Measurements from ENCODE around the gene KCNQ2.

Gene KCNQ2

GRCh38 chr20:63377256-63377941 lies 95.1 kb downstream of the KCNQ2 start:
- peak; percentile 54 for TF ChIP-seq MAX (IDR thresholded peaks at IDR 0.05)
- no peak for TF ChIP-seq TAF1 (IDR thresholded peaks at IDR 0.05; ENCODE audit: low read depth)
- peak; percentile 40; the same call in 1 of the 2 replicates for TF ChIP-seq USF1 (IDR thresholded peaks at IDR 0.05)

GRCh38 chr20:63376283-63377250 lies 95.9 kb downstream of the KCNQ2 start:
- no peak for TF ChIP-seq MAX (IDR thresholded peaks at IDR 0.05)
- no peak for TF ChIP-seq EP300 (IDR thresholded peaks at IDR 0.05; ENCODE audit: borderline replicate concordance)
- no peak for TF ChIP-seq FOXM1 (IDR thresholded peaks at IDR 0.05; ENCODE audit: borderline replicate concordance, low read depth)
- no peak for TF ChIP-seq TAF1 (IDR thresholded peaks at IDR 0.05; ENCODE audit: low read depth)
- no peak for TF ChIP-seq CREB1 (IDR thresholded peaks at IDR 0.05; ENCODE audit: low read depth)
- no peak for TF ChIP-seq ZBTB7A (IDR thresholded peaks at IDR 0.05; ENCODE audit: low read depth)
- TF ChIP-seq RAD21 (IDR thresholded peaks at IDR 0.05; ENCODE audit: low read depth): no peak
- no peak for TF ChIP-seq TCF12 (IDR thresholded peaks at IDR 0.05; ENCODE audit: low read depth)

- TF ChIP-seq REST (IDR thresholded peaks at IDR 0.05; ENCODE audit: low read depth) (no peak), CEBPB (IDR thresholded peaks at IDR 0.05) (no peak), CREB1 (IDR thresholded peaks at IDR 0.05; ENCODE audit: low read depth) (no peak), YY1 (IDR thresholded peaks at IDR 0.05; ENCODE audit: low read depth) (no peak), TEAD4 (IDR thresholded peaks at IDR 0.05) (no peak), ZBTB7A (IDR thresholded peaks at IDR 0.05; ENCODE audit: low read depth) (no peak), MAX (IDR thresholded peaks at IDR 0.05) (no peak), TCF12 (IDR thresholded peaks at IDR 0.05; ENCODE audit: low read depth) (no peak), RAD21 (IDR thresholded peaks at IDR 0.05; ENCODE audit: low read depth) (no peak)
Measured at GRCh38 chr20:63375438-63375837, 97.0 kb downstream of the KCNQ2 start.

- TF ChIP-seq MAX (IDR thresholded peaks at IDR 0.05): no peak
- TF ChIP-seq RAD21 (IDR thresholded peaks at IDR 0.05; ENCODE audit: low read depth): no peak
- TF ChIP-seq USF1 (IDR thresholded peaks at IDR 0.05): no peak
- no peak for TF ChIP-seq YY1 (IDR thresholded peaks at IDR 0.05; ENCODE audit: low read depth)
- TF ChIP-seq TAF1 (IDR thresholded peaks at IDR 0.05; ENCODE audit: low read depth): no peak
- no peak for TF ChIP-seq TEAD4 (IDR thresholded peaks at IDR 0.05)
- TF ChIP-seq CREB1 (IDR thresholded peaks at IDR 0.05; ENCODE audit: low read depth): no peak
- TF ChIP-seq EP300 (IDR thresholded peaks at IDR 0.05; ENCODE audit: borderline replicate concordance): no peak
Measured at GRCh38 chr20:63374504-63374903, 98.0 kb downstream of the KCNQ2 start.

- TF ChIP-seq TAF1 (IDR thresholded peaks at IDR 0.05; ENCODE audit: low read depth) (no peak), EP300 (IDR thresholded peaks at IDR 0.05; ENCODE audit: borderline replicate concordance) (no peak), CEBPB (IDR thresholded peaks at IDR 0.05) (no peak), NFIC (IDR thresholded peaks at IDR 0.05) (no peak), EGR1 (IDR thresholded peaks at IDR 0.05) (no peak), CREB1 (IDR thresholded peaks at IDR 0.05; ENCODE audit: low read depth) (no peak)
Measured at GRCh38 chr20:63373996-63374395, 98.5 kb downstream of the KCNQ2 start.

GRCh38 chr20:63372971-63373885 lies 99.2 kb downstream of the KCNQ2 start:
- TF ChIP-seq EP300 (IDR thresholded peaks at IDR 0.05; ENCODE audit: borderline replicate concordance) (no peak), CEBPB (IDR thresholded peaks at IDR 0.05) (no peak), REST (IDR thresholded peaks at IDR 0.05; ENCODE audit: low read depth) (no peak), EGR1 (IDR thresholded peaks at IDR 0.05) (no peak), ZBTB7A (IDR thresholded peaks at IDR 0.05; ENCODE audit: low read depth) (no peak), FOXM1 (IDR thresholded peaks at IDR 0.05; ENCODE audit: borderline replicate concordance, low read depth) (no peak), RAD21 (IDR thresholded peaks at IDR 0.05; ENCODE audit: low read depth) (no peak), TAF1 (IDR thresholded peaks at IDR 0.05; ENCODE audit: low read depth) (no peak), CREB1 (IDR thresholded peaks at IDR 0.05; ENCODE audit: low read depth) (no peak)
